GM12874 (cell line): Measurements from ENCODE around the gene CTDNEP1.

ENCODE experiments used
- TF ChIP-seq, protein P1 (sequence below): IDR thresholded peaks from 2 replicates; pipeline ENCODE4 v1.5.1; 2011; ENCODE audit warnings: low read depth, mild to moderate bottlenecking, control low read depth, low read length, moderate library complexity; ENCODE audit not compliant: insufficient read depth

Gene CTDNEP1

GRCh38 chr17:7213895-7214299, 37.6 kb downstream of the CTDNEP1 start:
- TF ChIP-seq, protein P1, sequence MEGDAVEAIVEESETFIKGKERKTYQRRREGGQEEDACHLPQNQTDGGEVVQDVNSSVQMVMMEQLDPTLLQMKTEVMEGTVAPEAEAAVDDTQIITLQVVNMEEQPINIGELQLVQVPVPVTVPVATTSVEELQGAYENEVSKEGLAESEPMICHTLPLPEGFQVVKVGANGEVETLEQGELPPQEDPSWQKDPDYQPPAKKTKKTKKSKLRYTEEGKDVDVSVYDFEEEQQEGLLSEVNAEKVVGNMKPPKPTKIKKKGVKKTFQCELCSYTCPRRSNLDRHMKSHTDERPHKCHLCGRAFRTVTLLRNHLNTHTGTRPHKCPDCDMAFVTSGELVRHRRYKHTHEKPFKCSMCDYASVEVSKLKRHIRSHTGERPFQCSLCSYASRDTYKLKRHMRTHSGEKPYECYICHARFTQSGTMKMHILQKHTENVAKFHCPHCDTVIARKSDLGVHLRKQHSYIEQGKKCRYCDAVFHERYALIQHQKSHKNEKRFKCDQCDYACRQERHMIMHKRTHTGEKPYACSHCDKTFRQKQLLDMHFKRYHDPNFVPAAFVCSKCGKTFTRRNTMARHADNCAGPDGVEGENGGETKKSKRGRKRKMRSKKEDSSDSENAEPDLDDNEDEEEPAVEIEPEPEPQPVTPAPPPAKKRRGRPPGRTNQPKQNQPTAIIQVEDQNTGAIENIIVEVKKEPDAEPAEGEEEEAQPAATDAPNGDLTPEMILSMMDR = peak; percentile 55

DNA sequence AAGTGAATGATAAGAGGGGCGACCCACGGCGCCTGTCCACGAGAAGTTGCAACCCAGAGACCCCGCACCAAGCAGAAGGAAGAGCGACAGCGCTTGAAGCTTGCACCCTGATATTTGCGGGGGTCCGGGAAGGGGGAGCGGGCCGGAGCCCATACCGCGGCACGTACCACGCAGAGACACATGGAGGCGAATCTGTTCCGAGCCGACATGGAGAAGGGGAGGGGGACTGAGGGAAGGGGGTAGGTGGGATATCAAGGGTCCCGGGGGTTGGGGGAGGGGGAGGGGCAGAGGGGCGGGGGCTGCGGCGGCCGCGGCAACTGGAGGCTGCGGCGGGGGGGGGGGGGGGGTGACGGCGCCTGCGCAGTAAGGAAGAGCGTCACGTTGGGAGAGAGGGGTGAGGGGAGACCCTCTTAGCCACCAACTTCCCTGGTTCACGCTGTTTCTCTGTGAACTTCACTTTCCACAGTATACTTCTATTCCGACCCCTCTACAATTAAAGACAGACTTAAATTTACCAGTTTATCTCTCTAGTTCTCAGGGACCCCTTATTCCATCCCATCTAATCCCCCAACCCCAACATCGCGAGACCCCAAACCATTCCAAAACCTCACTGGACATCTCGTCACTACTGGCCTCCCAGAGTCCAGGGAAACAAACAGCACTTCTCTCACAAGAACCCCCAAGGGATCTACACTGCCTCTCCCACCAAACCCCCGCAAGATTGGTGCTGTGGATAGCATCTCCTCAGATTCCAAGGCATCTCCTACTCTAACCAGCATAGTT, 39.9 kb downstream of the CTDNEP1 start:
- TF ChIP-seq, protein P1 = no peak

DNA sequence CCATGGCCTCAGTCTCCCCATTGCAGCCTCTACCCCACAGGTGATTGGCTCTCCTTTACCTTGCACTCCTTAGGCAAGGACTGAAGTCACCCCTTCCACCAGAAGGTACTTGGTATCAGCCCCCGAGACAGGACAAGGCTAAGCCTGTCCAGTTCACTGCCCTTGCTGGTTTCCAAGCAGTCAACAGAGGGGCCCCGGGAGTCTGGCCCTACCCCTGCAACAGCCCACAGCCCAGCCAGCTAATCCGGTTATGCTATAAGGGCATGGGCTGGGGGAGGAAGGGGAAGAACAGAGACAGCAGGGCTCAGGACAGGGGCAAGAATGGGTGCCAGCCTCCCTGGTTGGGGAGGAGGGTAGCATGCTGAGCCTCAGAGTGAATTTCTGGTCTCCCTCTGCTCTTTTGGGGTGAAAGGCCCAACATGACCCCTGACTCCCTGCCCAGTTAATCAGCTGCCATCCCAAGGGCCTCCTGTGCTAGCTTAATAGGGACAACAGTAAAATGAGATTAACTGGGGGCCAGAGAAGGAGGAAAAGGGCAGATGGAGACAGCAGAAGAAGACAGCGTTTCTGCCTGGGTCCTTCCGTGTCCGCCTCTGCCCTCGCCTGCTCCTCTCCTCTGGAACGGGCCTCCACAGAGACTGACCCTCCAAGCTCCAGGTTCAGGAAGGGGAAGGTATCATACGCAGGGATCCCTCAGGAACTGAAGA, 42.6 kb downstream of the CTDNEP1 start:
- TF ChIP-seq, protein P1 = no peak

- TF ChIP-seq, protein P1 = no peak
These were observed 43.4 kb downstream of the CTDNEP1 start for GRCh38 chr17:7208027-7208571.

DNA sequence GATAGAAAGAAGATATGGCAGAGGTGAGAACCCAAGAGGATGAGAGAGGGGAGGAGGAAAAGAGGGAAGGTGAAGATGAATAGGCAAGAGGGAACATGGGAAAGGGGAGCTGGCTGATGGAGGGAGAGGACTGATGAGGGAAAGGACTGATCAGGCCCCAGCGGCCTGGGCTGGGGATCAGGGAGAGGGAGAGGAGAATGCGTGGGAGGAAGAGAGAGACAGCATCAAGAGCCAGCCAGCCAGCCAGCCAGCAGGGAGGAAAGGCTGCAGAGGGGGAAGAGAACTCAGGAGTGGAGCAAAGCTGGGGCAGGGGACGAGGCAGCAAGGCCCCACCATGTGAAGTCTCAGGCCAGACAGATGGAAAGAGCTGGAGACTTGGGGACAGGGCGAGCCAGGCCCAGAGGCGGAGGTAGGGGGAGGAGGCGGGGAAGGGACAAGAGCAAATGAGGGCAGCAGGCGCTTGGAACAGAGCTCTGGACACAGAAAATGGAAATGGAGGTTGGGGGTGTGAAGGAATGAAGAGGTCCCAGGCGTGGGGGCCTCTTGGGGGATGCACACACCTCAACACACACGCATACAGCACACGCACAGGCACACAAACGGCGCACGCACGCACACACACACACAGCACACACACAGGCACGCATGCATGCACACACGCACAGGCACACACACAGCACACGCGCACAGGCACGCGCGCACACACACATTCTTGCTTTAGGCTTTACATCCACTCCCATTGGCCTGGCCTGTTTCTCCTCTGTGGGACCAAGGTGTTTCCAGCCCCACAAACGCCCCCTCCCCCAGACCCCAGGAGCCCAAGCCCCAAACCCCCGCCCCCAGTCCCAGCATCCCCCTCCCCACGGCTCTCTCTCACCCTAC, 44.2 kb downstream of the CTDNEP1 start:
- TF ChIP-seq, protein P1 = no peak

DNA sequence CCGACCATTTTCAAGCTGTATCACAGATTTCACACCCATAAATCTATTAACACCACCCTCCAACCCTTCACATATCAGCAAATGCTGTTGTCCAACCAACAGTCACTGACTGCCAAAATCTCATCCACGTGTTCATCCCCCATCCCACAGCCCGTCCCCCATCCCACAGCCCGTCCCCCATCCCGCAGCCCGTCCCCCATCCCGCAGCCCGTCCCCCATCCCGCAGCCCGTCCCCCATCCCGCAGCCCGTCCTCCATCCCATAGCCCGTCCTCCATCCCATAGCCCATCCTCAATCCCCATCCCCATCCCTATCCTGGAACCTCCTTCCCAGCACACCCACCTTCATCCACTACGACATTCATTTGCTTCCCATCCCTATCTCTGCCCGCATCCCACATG, 46.0 kb downstream of the CTDNEP1 start:
- TF ChIP-seq, protein P1 = no peak

- TF ChIP-seq, protein P1 = no peak
These were observed 46.6 kb downstream of the CTDNEP1 start for GRCh38 chr17:7204828-7205461.
